Left lung (tissue), 10 donors: ENCODE results near the gene GRIK1. TPM values are rescaled to one million over a fixed set of nuclear protein-coding genes. Genes with fewer than 3 reads are reported as not detected.

Experiments used
- ATAC-seq: fragments of 200-7000 bp; cut with Tn5 transposase; one replicate; pipeline ENCODE4 v1.9.1; 2020; ENCODE audit warnings: moderate library complexity
- DNase-seq, 4 donors: peaks; one replicate each; pipeline ENCODE4 v3.0.0-alpha.2; 2013 to 2020
- H3K27ac ChIP-seq, 2 donors: fragments of 200-600 bp; sonication (generic) in 1 of 2; one replicate each; pipeline versions ENCODE4 v1.5.0 to v1.8.0; 2020 to 2021
- H3K27me3 ChIP-seq, 2 donors: fragments of 200-600 bp; sonication (generic) in 1 of 2; one replicate each; pipeline versions ENCODE4 v1.5.0 to v1.8.0; 2020 to 2021
- H3K36me3 ChIP-seq, 2 donors: fragments of 200-600 bp; sonication (generic) in 1 of 2; one replicate each; pipeline versions ENCODE4 v1.5.0 to v1.8.0; 2020 to 2021
- H3K4me1 ChIP-seq, 2 donors: fragments of 200-600 bp; one replicate each; pipeline ENCODE4 v1.8.0; 2021
- H3K4me3 ChIP-seq, 2 donors: fragments of 200-600 bp; sonication (generic) in 1 of 2; one replicate each; pipeline versions ENCODE4 v1.5.0 to v1.8.0; 2020 to 2021; ENCODE audit warnings: mild to moderate bottlenecking in 1 of 2
- H3K9me3 ChIP-seq, 2 donors: fragments of 200-600 bp; sonication (generic) in 1 of 2; one replicate each; pipeline versions ENCODE4 v1.5.0 to v1.8.0; 2020 to 2021
- CTCF ChIP-seq, 2 donors: fragments of 200-600 bp; sonication (generic) in 1 of 2; IDR thresholded peaks; one replicate each; pipeline versions ENCODE4 v1.5.0 to v1.8.0; 2021; ENCODE audit warnings: antibody characterized with exemption in 2 of 2
- intact Hi-C, 2 donors: fragments of 100-400 bp; cut with DNase I; formaldehyde crosslinking; loops; one replicate each; pipeline versions ENCODE4 v1.11.2 to v1.14.2; 2022
- polyA plus RNA-seq, 6 donors: library from polyadenylated mRNA; unstranded; fragments of 120-200 nt; gene quantifications; one replicate each; pipeline ENCODE4 v1.2.1, GENCODE V29; 2013; ENCODE audit not compliant: insufficient read length in 6 of 6
- total RNA-seq, 2 donors: library from RNA; stranded (reverse); fragmentation: NEBNext Ultra II Directional; extraction: Animal tissue kit (Norgen Biotek cat#: 25700); gene quantifications; one replicate each; pipeline ENCODE4 v1.2.1, GENCODE V29; 2021
- donor health status: DM: no; HTN: yes; CAD: no.
- donor health status: DM: no; HTN: no; CAD: no.

Gene GRIK1
- total and polyA plus RNA-seq, 8 donors = 0.38 to 1.5 (median 0.62) TPM; not detected in 2

- intact Hi-C loops = no loop called here
- Histone ChIP-seq H3K36me3 (no peaks in the 10 kb centered on the region), H3K9me3 (no peaks in the 10 kb centered on the region), H3K27me3 (no peaks in the 10 kb centered on the region), H3K4me1 (no peaks in the 10 kb centered on the region), H3K4me3 (no peak overlapping the region), H3K27ac (no peak overlapping the region)
- TF ChIP-seq CTCF (IDR thresholded peaks at IDR 0.05) = no peak
- ATAC-seq = no peak
- no peak for DNase-seq
These were observed 259.5 kb downstream of the GRIK1 start for GRCh38 chr21:29680273-29680672.

- H3K36me3 ChIP-seq = no peaks in the 10 kb centered on the region
- TF ChIP-seq CTCF (IDR thresholded peaks at IDR 0.05) = no peak
- intact Hi-C loops = no loop called here
- no peak overlapping the region for H3K4me3 ChIP-seq
- no peaks in the 10 kb centered on the region for H3K9me3 ChIP-seq
- H3K27ac ChIP-seq = no peak overlapping the region
- H3K4me1 ChIP-seq = no peaks in the 10 kb centered on the region
- DNase-seq = no peak
- no peaks in the 10 kb centered on the region for H3K27me3 ChIP-seq
- no peak for ATAC-seq
These were observed 261.2 kb downstream of the GRIK1 start for GRCh38 chr21:29678626-29679025.

- no peaks in the 10 kb centered on the region for H3K36me3 ChIP-seq
- no peaks in the 10 kb centered on the region for H3K9me3 ChIP-seq
- intact Hi-C loops = no loop called here
- ATAC-seq (no peak), DNase-seq (no peak)
- no peak overlapping the region for H3K4me3 ChIP-seq
- no peaks in the 10 kb centered on the region for H3K27me3 ChIP-seq
- H3K4me1 ChIP-seq = no peaks in the 10 kb centered on the region
- TF ChIP-seq CTCF (IDR thresholded peaks at IDR 0.05) = no peak
- H3K27ac ChIP-seq = no peak overlapping the region
These were observed 262.5 kb downstream of the GRIK1 start for GRCh38 chr21:29677326-29677725.

GRCh38 chr21:29676395-29676794 is 263.4 kb downstream of the GRIK1 start:
- H3K36me3 ChIP-seq = no peaks in the 10 kb centered on the region
- intact Hi-C loops = no loop called here
- no peak for TF ChIP-seq CTCF (IDR thresholded peaks at IDR 0.05)
- ATAC-seq (no peak), DNase-seq (no peak)
- H3K27me3 ChIP-seq = no peaks in the 10 kb centered on the region
- H3K4me3 ChIP-seq = no peak overlapping the region
- no peak overlapping the region for H3K27ac ChIP-seq
- H3K9me3 ChIP-seq = no peaks in the 10 kb centered on the region
- H3K4me1 ChIP-seq = no peaks in the 10 kb centered on the region

- no peak for TF ChIP-seq CTCF (IDR thresholded peaks at IDR 0.05)
These were observed 264.3 kb downstream of the GRIK1 start for GRCh38 chr21:29675451-29675850.

More at GRCh38 chr21:29675451-29675850, 264.3 kb downstream of the GRIK1 start:
- H3K36me3 ChIP-seq = no peaks in the 10 kb centered on the region
- no peak overlapping the region for H3K27ac ChIP-seq
- intact Hi-C loops = no loop called here
- ATAC-seq = no peak
- no peaks in the 10 kb centered on the region for H3K27me3 ChIP-seq
- no peaks in the 10 kb centered on the region for H3K4me1 ChIP-seq
- DNase-seq = no peak
- no peak overlapping the region for H3K4me3 ChIP-seq
- no peaks in the 10 kb centered on the region for H3K9me3 ChIP-seq
